Subcutaneous adipose tissue (tissue), 4 donors: ENCODE measurements around the gene OFD1. TPM values are rescaled to one million over a fixed set of nuclear protein-coding genes. Genes with fewer than 3 reads are reported as not detected.

Source experiments
- CTCF ChIP-seq: fragments of 450-650 bp; IDR thresholded peaks from one replicate; pipeline ENCODE4 v1.5.1; 2016; ENCODE audit warnings: low read depth, mild to moderate bottlenecking, control low read depth, antibody characterized with exemption, moderate library complexity
- total RNA-seq, 4 donors: library from RNA; depleted of rRNA; stranded (reverse); fragments of >200 nt; gene quantifications; one replicate each; pipeline ENCODE4 v1.1.0, GENCODE V29; 2016

The OFD1 gene
- total RNA-seq, 4 donors from 2014 or later: 12.6 to 17.9 (median 14.9) TPM

- TF ChIP-seq CTCF: no peak
Observed at GRCh38 chrX:13774696-13775095, 40.1 kb downstream of the OFD1 start.

- no peak for TF ChIP-seq CTCF
Observed at GRCh38 chrX:13775837-13776236, 41.3 kb downstream of the OFD1 start.

GRCh38 chrX:13776387-13776786 is 41.8 kb downstream of the OFD1 start:
- no peak for TF ChIP-seq CTCF

- no peak for TF ChIP-seq CTCF
Observed at GRCh38 chrX:13778916-13779315, 44.4 kb downstream of the OFD1 start.

GRCh38 chrX:13780868-13781427 is 46.4 kb downstream of the OFD1 start:
- TF ChIP-seq CTCF: no peak

GRCh38 chrX:13786048-13786447 is 51.5 kb downstream of the OFD1 start:
- TF ChIP-seq CTCF: no peak

- TF ChIP-seq CTCF: no peak
Observed at GRCh38 chrX:13790206-13791131, 55.9 kb downstream of the OFD1 start.
